Fibroblast of gingiva (primary cell): ENCODE data around the gene PKP3.
"Not testable (repeated sequence)": the region's sequence is repeated elsewhere in the genome, so short reads cannot be mapped to it uniquely, and the experiment has no call there.

Source experiments
- DNase-seq: peaks from one replicate; pipeline ENCODE4 v3.0.0-alpha.2; 2011; ENCODE audit warnings: low read depth

Gene PKP3

GRCh38 chr11:362642-363442, 31.2 kb upstream of the PKP3 start:
- DNase-seq: no peak

- DNase-seq: not testable (repeated sequence)
These were observed 30.6 kb upstream of the PKP3 start for GRCh38 chr11:363443-363805.

- no peak for DNase-seq
These were observed 29.9 kb upstream of the PKP3 start for GRCh38 chr11:363948-364761.

- DNase-seq: no peak
These were observed 28.9 kb upstream of the PKP3 start for GRCh38 chr11:364991-365725.

GRCh38 chr11:365831-366230, 28.2 kb upstream of the PKP3 start:
- DNase-seq: no peak

- DNase-seq: no peak
These were observed 26.0 kb upstream of the PKP3 start for GRCh38 chr11:367956-368413.

- no peak for DNase-seq
These were observed 25.3 kb upstream of the PKP3 start for GRCh38 chr11:368414-369335.

GRCh38 chr11:369336-370018, 24.5 kb upstream of the PKP3 start, which contains the start of gene B4GALNT4:
B4GALNT4 (plus strand) TSS chr11:369499; CDS start chr11:369804, 305 bp downstream.
- no peak for DNase-seq

GRCh38 chr11:370070-370941, 23.7 kb upstream of the PKP3 start:
- no peak for DNase-seq

GRCh38 chr11:371051-371450, 23.0 kb upstream of the PKP3 start:
- DNase-seq: no peak

- no peak for DNase-seq
These were observed 22.1 kb upstream of the PKP3 start for GRCh38 chr11:371716-372590.

GRCh38 chr11:372809-373715, 20.9 kb upstream of the PKP3 start:
- no peak for DNase-seq

GRCh38 chr11:373716-374551, 20.1 kb upstream of the PKP3 start:
- no peak for DNase-seq

GRCh38 chr11:375065-376025, 18.7 kb upstream of the PKP3 start:
- DNase-seq: no peak

- no peak for DNase-seq
These were observed 17.4 kb upstream of the PKP3 start for GRCh38 chr11:376531-377173.
